Kidney capillary endothelial cell (primary cell): ENCODE measurements around the gene SUGCT.

Experiments
- DNase-seq: peaks from one replicate; pipeline ENCODE4 v3.0.0-alpha.2; 2018; ENCODE audit warnings: low spot score

SUGCT gene

GRCh38 chr7:40526951-40527715 is 392.3 kb downstream of the SUGCT start:
- DNase-seq, result no peak

DNA sequence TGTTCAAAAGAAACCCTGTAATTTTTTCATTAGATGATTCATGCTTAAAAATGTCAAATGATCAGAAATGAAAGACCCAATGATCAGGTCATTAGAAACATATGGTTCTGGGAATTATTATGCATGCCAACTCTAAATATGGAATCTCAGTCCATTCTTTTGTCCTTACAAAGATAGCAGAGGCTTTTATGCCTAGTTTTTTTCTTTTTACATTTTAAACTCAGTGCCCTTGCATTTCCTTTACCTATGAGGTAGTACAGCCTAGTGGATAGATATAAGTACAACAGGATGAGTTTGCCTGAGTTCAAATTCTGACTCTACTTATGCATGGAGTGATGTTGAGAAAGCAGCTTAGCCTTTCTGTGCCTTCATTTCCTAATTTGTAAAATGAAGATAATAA is 392.9 kb downstream of the SUGCT start:
- DNase-seq, result no peak

GRCh38 chr7:40530292-40530691 is 395.5 kb downstream of the SUGCT start:
- DNase-seq, result no peak

- DNase-seq, result no peak
Measured at GRCh38 chr7:40531956-40532355, 397.2 kb downstream of the SUGCT start.

GRCh38 chr7:40535678-40536077 is 400.9 kb downstream of the SUGCT start:
- no peak for DNase-seq

DNA sequence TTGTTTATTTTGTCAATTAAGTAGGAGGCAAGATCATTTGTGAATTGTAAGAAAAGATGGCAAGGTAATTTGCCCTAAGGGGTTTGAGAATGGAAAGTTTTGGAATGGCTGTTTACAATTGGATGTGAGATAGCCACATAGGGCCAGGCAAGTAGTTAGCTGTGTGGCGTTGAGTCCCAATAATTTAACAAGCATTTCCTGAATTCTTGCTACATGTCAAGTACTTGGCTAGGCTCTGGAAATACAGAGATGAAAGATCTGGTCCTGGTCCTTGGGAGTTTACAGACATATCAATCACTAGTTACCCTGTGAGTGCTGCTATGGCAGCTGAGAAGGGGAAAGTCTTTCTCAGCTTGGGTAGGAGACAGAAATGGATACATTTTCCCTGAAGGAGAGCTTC is 401.6 kb downstream of the SUGCT start:
- no peak for DNase-seq

- DNase-seq, result no peak
Measured at GRCh38 chr7:40538281-40538680, 403.5 kb downstream of the SUGCT start.

DNA sequence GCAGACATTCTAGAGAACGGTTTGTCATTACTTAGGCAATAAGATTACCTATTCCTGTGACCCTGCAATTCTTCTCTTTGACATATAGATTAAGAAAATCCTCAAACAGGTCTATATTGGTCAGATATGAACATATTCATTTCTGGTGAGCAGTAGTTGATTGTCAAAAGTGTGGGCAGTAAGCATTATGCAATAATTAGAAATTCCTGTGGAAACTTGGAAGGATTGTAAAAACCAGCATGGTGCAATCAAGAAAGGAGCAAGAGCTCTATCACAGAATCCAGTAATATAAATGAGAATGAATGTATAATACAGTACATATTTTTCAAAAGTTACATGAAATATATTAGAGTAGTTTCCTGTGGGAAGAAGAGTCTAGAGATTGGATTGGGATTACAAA is 406.5 kb downstream of the SUGCT start:
- no peak for DNase-seq

GRCh38 chr7:40542982-40543741 is 408.4 kb downstream of the SUGCT start:
- no peak for DNase-seq

DNA sequence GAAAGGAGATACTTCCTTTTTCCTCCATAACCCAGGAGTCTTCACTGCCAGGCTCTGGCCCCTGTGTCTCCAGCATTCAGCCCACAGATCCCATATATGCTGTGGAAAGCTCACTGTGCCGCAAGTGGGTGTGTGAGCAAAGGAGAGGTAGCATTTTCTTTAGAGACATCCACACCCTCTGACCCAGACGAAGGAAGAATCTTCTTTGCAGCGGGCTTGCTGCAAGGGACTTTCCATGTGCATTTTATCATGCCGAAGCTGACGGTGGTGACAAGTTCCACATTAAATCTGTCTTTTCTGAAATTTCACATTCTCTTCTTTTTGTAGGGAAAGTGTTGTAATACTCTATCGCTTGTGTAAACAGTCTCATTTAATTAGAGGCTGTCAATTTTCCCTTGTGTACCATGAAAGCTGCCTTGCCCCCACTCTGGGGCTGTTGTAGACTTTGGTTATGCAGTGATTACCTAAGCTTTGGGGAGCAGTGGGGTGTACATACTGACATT is 409.5 kb downstream of the SUGCT start:
- DNase-seq, result no peak

GRCh38 chr7:40544871-40545303 is 410.1 kb downstream of the SUGCT start:
- DNase-seq, result no peak

GRCh38 chr7:40545739-40546138 is 410.9 kb downstream of the SUGCT start:
- DNase-seq, result no peak

DNA sequence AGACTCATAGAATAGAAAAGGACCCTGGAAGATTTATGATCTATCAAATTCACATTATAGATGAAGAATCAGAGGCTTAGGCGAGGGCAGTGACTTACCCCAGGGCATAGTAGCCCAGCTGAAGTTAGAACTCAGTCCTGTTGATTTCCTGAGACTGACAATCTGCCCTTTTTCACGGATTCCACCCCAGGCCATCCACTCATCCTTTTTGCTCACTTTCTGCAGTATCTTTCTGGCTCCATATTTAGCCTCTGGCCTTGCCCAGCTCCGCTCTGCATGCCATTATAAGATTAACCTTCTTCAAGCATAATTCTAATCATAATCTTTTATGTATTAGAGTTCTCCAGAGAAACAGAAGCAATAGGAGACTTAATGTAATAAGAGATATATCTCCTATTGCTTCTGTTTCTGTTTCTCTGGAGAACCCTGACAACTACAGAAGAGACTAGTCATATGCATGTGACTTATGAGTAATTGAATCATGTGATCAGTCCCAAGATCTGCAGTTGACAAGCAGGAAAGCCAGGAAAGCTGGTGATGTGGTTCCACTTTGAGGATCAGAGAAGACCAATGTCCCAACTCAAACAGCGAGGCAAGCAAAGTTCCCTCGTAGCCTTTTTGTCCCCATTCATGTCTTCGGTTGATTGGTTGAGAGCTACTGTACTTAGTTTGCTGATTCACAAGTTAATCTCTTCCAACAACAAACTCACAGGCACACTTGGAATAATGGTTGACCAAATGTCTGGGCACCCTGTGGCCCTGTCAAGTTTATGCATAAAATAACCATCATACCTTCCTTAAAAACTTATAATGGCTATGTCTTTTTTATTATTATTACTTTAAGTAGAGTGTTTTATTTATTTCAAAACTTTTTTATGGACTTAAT is 412.1 kb downstream of the SUGCT start:
- DNase-seq, result peak; percentile 15

DNA sequence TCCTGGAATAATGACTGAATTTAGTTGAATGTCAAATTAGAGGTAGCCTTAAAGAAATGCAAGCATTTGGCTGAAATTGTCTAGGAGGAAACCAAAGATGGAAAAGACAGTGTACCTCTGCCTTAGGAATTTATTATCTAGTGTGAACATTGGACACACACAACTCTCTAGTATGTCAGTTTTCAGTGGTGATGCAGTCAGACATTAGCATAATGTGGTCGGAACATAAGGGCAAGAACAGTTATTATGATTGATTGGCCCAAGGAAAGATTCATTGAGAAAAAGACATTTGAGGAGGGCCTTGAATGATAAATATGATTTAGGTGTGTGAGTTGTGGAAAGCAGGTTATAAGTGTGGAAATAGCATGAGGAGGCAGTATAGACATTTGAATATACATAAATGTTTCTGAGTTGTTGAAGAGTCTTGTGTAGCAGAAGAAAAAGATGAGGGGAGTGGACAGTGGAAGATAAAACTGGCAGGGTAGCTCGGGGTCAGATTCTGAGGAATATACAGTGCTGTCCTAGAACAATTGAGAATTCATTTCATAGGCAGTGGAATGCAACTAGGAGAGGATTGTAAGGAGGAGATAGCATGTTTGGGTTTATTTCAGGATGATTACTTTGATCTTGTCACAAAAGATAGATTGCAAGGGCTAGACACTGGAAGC is 414.7 kb downstream of the SUGCT start:
- no peak for DNase-seq

DNA sequence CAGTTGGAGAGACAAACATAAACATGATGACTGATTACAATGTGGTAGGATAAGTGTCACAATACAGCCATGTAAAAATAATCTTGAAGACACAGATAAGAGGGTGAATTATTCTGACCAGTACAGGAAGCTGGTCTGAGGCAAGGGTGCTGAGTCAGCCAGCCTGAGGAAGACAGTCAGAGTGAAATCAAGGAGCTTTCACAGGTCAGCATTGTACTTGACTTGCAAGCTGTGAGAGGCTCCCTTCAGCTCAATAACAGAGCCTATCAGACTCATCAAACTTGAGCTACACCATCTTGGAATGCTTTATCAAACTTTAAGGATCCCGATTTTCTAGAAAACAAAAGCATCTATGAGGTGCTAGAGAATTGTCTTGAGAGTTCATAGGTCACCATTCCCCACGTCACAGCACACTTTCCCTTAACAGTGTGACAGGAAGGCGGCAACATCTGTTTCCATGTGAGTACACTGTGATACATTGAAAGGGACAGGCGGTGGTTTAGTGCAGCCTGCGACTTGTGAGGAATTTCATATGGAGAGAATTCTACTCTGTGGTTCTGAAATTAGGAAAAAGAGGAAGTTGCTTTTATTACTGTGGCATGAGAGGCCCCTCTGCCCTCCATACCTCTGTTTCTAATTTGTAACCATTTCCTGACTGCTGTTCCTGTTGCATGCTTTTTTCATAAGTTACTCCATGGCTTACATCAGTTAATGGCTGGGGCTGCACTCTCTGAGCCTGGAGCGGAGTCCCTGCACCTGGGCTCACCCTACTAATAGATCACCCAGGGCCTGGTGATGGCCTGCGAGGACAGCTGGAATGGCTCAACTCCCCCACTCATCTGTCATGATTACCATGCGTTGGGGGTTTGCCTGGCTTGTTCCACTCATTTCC is 417.1 kb downstream of the SUGCT start:
- DNase-seq, result peak; percentile 87

DNA sequence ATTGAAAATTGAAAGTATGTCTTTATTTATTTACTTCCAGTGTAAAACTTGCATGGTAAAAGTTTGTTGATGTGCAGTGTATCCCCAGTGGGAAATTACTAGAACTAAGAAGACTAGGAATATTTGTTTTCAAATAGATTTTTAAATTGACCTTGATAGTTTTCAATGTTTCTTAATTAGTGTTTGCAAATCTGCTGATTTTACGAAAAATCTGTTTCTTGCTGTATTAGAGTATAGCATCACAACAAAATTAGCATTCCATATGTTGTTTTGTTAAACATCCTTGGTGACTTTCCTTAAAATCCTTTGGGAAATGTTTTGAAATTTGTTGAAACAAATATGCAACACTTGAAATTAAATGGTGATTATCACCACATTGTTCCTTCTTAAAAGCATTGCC is 425.9 kb downstream of the SUGCT start:
- DNase-seq, result no peak

- DNase-seq, result no peak
Measured at GRCh38 chr7:40566879-40567278, 432.1 kb downstream of the SUGCT start.

DNA sequence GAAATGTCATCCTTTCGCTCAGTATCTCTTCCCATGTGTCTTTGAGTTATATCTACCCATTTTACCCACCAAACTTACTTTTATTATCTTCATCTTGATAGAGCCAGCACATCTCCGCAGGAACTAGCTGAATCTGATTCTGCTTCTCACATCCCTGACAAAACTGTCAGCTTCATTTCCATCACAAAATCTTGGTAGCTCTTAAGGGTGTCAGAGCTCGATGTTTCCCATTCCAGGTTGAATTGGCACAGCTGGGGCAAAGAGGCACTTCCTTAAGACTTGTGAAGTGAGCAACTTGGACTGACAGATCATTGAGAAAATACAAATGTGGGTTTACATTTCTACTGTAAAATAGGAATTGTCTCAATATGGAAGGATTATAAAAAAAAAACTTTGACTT is 434.5 kb downstream of the SUGCT start:
- no peak for DNase-seq

DNA sequence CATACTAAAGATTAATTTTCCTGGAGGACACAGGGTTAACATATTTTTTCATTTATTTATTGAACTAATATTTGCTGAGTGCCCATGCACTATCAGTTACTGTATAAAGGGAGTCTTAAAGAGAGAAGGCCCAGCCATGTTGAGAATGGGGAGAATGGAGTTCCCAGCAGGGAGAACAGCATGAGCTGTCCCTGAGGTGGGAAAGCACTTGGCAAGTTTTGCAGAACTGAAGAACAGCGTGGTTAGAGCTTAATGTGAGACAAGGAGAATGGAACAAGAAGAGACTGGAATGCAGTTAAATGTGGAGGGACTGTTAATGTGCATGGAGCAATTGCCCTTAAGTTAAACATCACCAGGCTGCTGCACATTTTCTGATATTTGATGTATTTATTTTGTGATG is 435.4 kb downstream of the SUGCT start:
- no peak for DNase-seq

- DNase-seq, result no peak
Measured at GRCh38 chr7:40571796-40572195, 437.0 kb downstream of the SUGCT start.
